ENCODE data around the gene ZNF423. TPM values are rescaled to one million over a fixed set of nuclear protein-coding genes. Genes with fewer than 3 reads are reported as not detected.

ZNF423 gene
- total and polyA plus RNA-seq, 2 of the 13 experiments (the other 11 are each of a cell fraction or from before 2014, with no cell fraction given) = 0.07 to 0.31 TPM

DNA sequence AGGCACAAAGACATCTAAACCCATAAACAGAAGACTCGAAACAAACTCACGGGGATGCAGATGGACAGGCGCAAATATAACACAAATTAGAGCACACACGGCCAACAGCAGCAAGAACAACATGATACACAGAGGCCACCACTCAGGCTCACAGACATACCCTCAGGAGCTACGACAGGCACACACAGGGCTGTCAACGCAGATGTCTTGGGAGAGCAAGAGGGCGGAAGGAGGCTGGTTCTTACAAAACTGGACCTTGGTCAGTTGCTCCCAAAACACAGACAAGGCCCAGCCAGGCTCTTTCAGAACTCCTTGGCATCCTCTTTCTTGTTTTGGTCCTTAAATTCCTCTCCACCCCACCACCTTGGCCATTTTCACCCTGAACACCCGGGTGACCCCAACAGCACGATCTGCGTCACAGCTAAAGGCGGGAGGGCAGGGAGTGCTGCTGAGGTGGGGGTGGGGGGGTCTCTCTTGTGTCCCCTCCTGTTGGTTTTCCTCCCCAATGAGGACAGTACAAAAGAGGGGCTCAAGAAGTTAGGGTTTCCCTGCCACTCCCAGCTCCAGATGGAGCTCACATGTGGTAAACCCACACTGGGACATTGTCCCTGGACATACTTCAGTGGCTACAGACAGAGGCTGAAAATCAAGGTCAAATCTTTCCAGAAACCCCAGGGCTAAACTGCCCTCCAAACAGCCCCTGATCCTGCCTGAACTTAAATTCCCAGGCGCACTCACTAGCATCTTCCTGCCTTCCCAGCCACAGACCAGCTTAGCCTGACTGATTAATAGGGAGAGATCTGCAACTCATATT is 261.0 kb downstream of the ZNF423 start:
- no TSS peak for BruUV-seq (replicated peaks)
- DNase-seq (ENCODE audit: low spot score) (no peak), ATAC-seq (no peak), FAIRE-seq (no peak)
- ChIA-PET POLR2A (no interaction called here), CTCF (ENCODE audit: low intra/inter-chr PET ratio, low total read pairs) (no interaction called here)
- Histone ChIP-seq H2AFZ (ENCODE audit: low read length) (no peak overlapping the region), H3K79me2 (ENCODE audit: insufficient read depth, low read length) (no peaks in the 10 kb centered on the region), H3K4me2 (ENCODE audit: low read depth, low read length) (no peak overlapping the region), H4K20me1 (ENCODE audit: insufficient read depth, low read length) (no peaks in the 10 kb centered on the region), H3K27me3 (ENCODE audit: control insufficient read depth in 1 of 2, insufficient read depth in 2 of 2, low read length in 2 of 2) (peaks cover 0 to 7% of the 10 kb centered on the region in 2 experiments; a peak in 3 of 5 replicates), H3K4me1 (ENCODE audit: insufficient read depth, low read length) (no peaks in the 10 kb centered on the region), H3K36me3 (replicated peaks in 1 of 2; ENCODE audit: control insufficient read depth in 1 of 2, insufficient read depth in 2 of 2, low read length in 2 of 2) (no peaks in the 10 kb centered on the region), H3K9ac (ENCODE audit: insufficient read depth, low read depth, low read length) (no peak overlapping the region), H3K9me3 (ENCODE audit: low read length) (no peaks in the 10 kb centered on the region), H3K27ac (ENCODE audit: extremely low read length, insufficient read depth, low read length) (no peak overlapping the region), H3K4me3 (replicated peaks in 1 of 3; ENCODE audit: insufficient read depth in 1 of 3, low read depth in 2 of 3, low read length in 3 of 3) (no peak overlapping the region)
- intact Hi-C loops (cut with micrococcal nuclease; ENCODE audit: unreplicated experiment) (no loop called here), in situ Hi-C loops (cut with HindIII; ENCODE audit: extremely low pct_ligation_motif_present, low pct_unique_long_range_greater_than_20kb) (loop anchor here (5.0 kb wide), 1 partner anchor 183 kb away; no protein-coding TSS in a partner anchor)
- 30% methylated on average over 12 of the region's 12 CpGs for WGBS (ENCODE audit: low lambda C conversion rate)
- TF ChIP-seq PAWR (CRISPR knock-in tag; IDR thresholded peaks at IDR 0.05; ENCODE audit: borderline replicate concordance) = no peak
- no peak for TF ChIP-seq GATAD1 (CRISPR knock-in tag; IDR thresholded peaks at IDR 0.05)
- no peak for TF ChIP-seq ZSCAN9 (CRISPR knock-in tag; IDR thresholded peaks at IDR 0.05; ENCODE audit: borderline replicate concordance)
- TF ChIP-seq ZNF7 (CRISPR knock-in tag; IDR thresholded peaks at IDR 0.05) = no peak
- TF ChIP-seq SYNCRIP (IDR thresholded peaks at IDR 0.05; ENCODE audit: insufficient read depth, low read depth, low read length) = no peak
- no peak for TF ChIP-seq PRPF4 (IDR thresholded peaks at IDR 0.05; ENCODE audit: low read depth, low read length, poor library complexity, severe bottlenecking)
- TF ChIP-seq, protein P1, sequence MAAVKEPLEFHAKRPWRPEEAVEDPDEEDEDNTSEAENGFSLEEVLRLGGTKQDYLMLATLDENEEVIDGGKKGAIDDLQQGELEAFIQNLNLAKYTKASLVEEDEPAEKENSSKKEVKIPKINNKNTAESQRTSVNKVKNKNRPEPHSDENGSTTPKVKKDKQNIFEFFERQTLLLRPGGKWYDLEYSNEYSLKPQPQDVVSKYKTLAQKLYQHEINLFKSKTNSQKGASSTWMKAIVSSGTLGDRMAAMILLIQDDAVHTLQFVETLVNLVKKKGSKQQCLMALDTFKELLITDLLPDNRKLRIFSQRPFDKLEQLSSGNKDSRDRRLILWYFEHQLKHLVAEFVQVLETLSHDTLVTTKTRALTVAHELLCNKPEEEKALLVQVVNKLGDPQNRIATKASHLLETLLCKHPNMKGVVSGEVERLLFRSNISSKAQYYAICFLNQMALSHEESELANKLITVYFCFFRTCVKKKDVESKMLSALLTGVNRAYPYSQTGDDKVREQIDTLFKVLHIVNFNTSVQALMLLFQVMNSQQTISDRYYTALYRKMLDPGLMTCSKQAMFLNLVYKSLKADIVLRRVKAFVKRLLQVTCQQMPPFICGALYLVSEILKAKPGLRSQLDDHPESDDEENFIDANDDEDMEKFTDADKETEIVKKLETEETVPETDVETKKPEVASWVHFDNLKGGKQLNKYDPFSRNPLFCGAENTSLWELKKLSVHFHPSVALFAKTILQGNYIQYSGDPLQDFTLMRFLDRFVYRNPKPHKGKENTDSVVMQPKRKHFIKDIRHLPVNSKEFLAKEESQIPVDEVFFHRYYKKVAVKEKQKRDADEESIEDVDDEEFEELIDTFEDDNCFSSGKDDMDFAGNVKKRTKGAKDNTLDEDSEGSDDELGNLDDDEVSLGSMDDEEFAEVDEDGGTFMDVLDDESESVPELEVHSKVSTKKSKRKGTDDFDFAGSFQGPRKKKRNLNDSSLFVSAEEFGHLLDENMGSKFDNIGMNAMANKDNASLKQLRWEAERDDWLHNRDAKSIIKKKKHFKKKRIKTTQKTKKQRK (IDR thresholded peaks at IDR 0.05; ENCODE audit: low read length) = no peak
- TF ChIP-seq ZNF569 (CRISPR knock-in tag; IDR thresholded peaks at IDR 0.05; ENCODE audit: borderline replicate concordance) = no peak
- TF ChIP-seq HMG20B (CRISPR knock-in tag; conservative IDR thresholded peaks at IDR 0.05) = no peak
- TF ChIP-seq ELF1 (CRISPR knock-in tag; IDR thresholded peaks at IDR 0.05) = no peak
- no peak for TF ChIP-seq SMAD9 (CRISPR knock-in tag; IDR thresholded peaks at IDR 0.05)
- TF ChIP-seq SP5 (CRISPR knock-in tag; IDR thresholded peaks at IDR 0.05; ENCODE audit: borderline replicate concordance, low read depth) = no peak
- no peak for TF ChIP-seq ZNF609 (CRISPR knock-in tag; IDR thresholded peaks at IDR 0.05; ENCODE audit: borderline replicate concordance)
- TF ChIP-seq, protein P2, sequence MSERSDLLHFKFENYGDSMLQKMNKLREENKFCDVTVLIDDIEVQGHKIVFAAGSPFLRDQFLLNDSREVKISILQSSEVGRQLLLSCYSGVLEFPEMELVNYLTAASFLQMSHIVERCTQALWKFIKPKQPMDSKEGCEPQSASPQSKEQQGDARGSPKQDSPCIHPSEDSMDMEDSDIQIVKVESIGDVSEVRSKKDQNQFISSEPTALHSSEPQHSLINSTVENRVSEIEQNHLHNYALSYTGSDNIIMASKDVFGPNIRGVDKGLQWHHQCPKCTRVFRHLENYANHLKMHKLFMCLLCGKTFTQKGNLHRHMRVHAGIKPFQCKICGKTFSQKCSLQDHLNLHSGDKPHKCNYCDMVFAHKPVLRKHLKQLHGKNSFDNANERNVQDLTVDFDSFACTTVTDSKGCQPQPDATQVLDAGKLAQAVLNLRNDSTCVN (CRISPR knock-in tag; IDR thresholded peaks at IDR 0.05; ENCODE audit: borderline replicate concordance) = no peak
- no peak for TF ChIP-seq ZKSCAN1 (IDR thresholded peaks at IDR 0.05; ENCODE audit: low read length)

All from HepG2 (cell line).